ENCODE results near the gene CDH23. TPM values are rescaled to one million over a fixed set of nuclear protein-coding genes. Genes with fewer than 3 reads are reported as not detected.
A peak's percentile ranks its signal among the peaks of the same experiment; 100 is the strongest.

CDH23 gene
- total and polyA plus RNA-seq, 9 of the 15 experiments (the other 6 are each of a cell fraction or from before 2014, with no cell fraction given), result 0.18 to 1.2 (median 0.47) TPM

GRCh38 chr10:71684356-71685173, 287.8 kb downstream of the CDH23 start (continued):
- TF ChIP-seq EGR1 (conservative IDR thresholded peaks at IDR 0.05), result no peak
- no peak for TF ChIP-seq ZNF3 (CRISPR knock-in tag; IDR thresholded peaks at IDR 0.05)
- no peak for TF ChIP-seq RBM14 (IDR thresholded peaks at IDR 0.05; ENCODE audit: borderline replicate concordance, insufficient read depth, low read depth, low read length)
- no peak for TF ChIP-seq CSDE1 (IDR thresholded peaks at IDR 0.05)
- no peak for TF ChIP-seq CGGBP1 (CRISPR knock-in tag; IDR thresholded peaks at IDR 0.05)
- TF ChIP-seq ZNF24 (IDR thresholded peaks at IDR 0.05), result no peak
- TF ChIP-seq KDM2B (CRISPR knock-in tag; IDR thresholded peaks at IDR 0.05), result no peak
- no peak for TF ChIP-seq HBP1 (CRISPR knock-in tag; IDR thresholded peaks at IDR 0.05)
- TF ChIP-seq KLF6 (CRISPR knock-in tag; IDR thresholded peaks at IDR 0.05; ENCODE audit: borderline replicate concordance), result no peak
- no peak for TF ChIP-seq MED1 (CRISPR knock-in tag; IDR thresholded peaks at IDR 0.05; ENCODE audit: borderline replicate concordance)
- peak in 1 of 2 experiments; percentile 81; a peak in 1 of 4 replicates for TF ChIP-seq SIN3A (IDR thresholded peaks at IDR 0.05; ENCODE audit: borderline replicate concordance in 2 of 2, control insufficient read depth in 1 of 2, low read depth in 2 of 2, low read length in 2 of 2)
- TF ChIP-seq BRCA1 (IDR thresholded peaks at IDR 0.05), result no peak
- no peak for TF ChIP-seq BRCA1 (CRISPR knock-in tag; IDR thresholded peaks at IDR 0.05)
- no peak; the same call in 1 of the 2 replicates for TF ChIP-seq TFAP4 (CRISPR knock-in tag; IDR thresholded peaks at IDR 0.05; ENCODE audit: borderline replicate concordance)
- TF ChIP-seq SNRNP70 (optimal IDR thresholded peaks at IDR 0.05; ENCODE audit: low read depth, low read length), result no peak
- TF ChIP-seq MTF1 (CRISPR knock-in tag; IDR thresholded peaks at IDR 0.05; ENCODE audit: borderline replicate concordance), result no peak
- no peak for TF ChIP-seq HES1 (IDR thresholded peaks at IDR 0.05; ENCODE audit: low read depth)
- TF ChIP-seq TCF15 (CRISPR knock-in tag; IDR thresholded peaks at IDR 0.05), result no peak
- no peak for TF ChIP-seq CCNT2 (IDR thresholded peaks at IDR 0.05; ENCODE audit: borderline replicate concordance, extremely low read depth, insufficient read length, low read depth, low read length)
- TF ChIP-seq MTA2 (IDR thresholded peaks at IDR 0.05; ENCODE audit: low read depth), result no peak
- TF ChIP-seq POLR2B (IDR thresholded peaks at IDR 0.05; ENCODE audit: low read depth, partially characterized antibody), result no peak
- TF ChIP-seq RCOR1 (IDR thresholded peaks at IDR 0.05; ENCODE audit: borderline replicate concordance in 1 of 2, low read depth in 2 of 2, low read length in 2 of 2), result peak in 1 of 2 experiments; percentile 48; a peak in 2 of 4 replicates
- no peak for TF ChIP-seq ZNF586 (CRISPR knock-in tag; conservative IDR thresholded peaks at IDR 0.05)
- TF ChIP-seq KLF13 (tag; IDR thresholded peaks at IDR 0.05; ENCODE audit: borderline replicate concordance, low read depth), result peak; percentile 95
- no peak for TF ChIP-seq MAFF (IDR thresholded peaks at IDR 0.05; ENCODE audit: low read length)
- TF ChIP-seq ZNF347 (CRISPR knock-in tag; IDR thresholded peaks at IDR 0.05; ENCODE audit: low read depth), result no peak
